Erythroblast (primary cell): ENCODE data around the gene MFAP4.

Experiments used
- GATA1 ChIP-seq: IDR thresholded peaks from 2 replicates; pipeline ENCODE4 v1.6.1; 2011; ENCODE audit warnings: low read depth, mild to moderate bottlenecking, control low read depth, low read length, moderate library complexity
- POLR2A ChIP-seq: IDR thresholded peaks from 2 replicates; pipeline ENCODE4 v1.6.1; 2011; ENCODE audit warnings: mild to moderate bottlenecking, low read length

GRCh38 chr17:19415311-19415710 is 28.3 kb upstream of the MFAP4 start:
- no peak for TF ChIP-seq GATA1
- no peak for TF ChIP-seq POLR2A
